Gastrocnemius medialis (tissue), 4 donors: ENCODE results near the gene WSB1. TPM values are rescaled to one million over a fixed set of nuclear protein-coding genes. Genes with fewer than 3 reads are reported as not detected.

Experiments used
- ATAC-seq, 2 donors: fragments of 150-250 bp; one replicate each; pipeline ENCODE4 v1.9.1; 2016
- DNase-seq, 2 donors: peaks; one replicate each; pipeline ENCODE4 v3.0.0-alpha.2; 2019
- H3K27ac ChIP-seq, 4 donors: fragments of 200-600 bp; sonication (generic); 1 replicate in 1 of 4; 2 replicates in 3 of 4; pipeline ENCODE4 v1.5.1; 2016 to 2018; ENCODE audit warnings: mild to moderate bottlenecking in 2 of 4, moderate library complexity in 1 of 4
- H3K27me3 ChIP-seq, 3 donors: fragments of 200-600 bp; sonication (generic) in 2 of 3; 1 replicate in 1 of 3; 2 replicates in 2 of 3; pipeline versions ENCODE4 v1.5.1 to v1.6.0; 2016 to 2019; ENCODE audit warnings: mild to moderate bottlenecking in 1 of 3, moderate library complexity in 1 of 3
- H3K36me3 ChIP-seq, 2 donors: fragments of 200-600 bp; sonication (generic) in 1 of 2; one replicate each; pipeline ENCODE4 v1.5.1; 2017 to 2018
- H3K4me1 ChIP-seq, 2 donors: fragments of 200-600 bp; sonication (generic) in 1 of 2; one replicate each; pipeline ENCODE4 v1.5.1; 2016 to 2017; ENCODE audit warnings: mild to moderate bottlenecking in 2 of 2
- H3K4me3 ChIP-seq, 4 donors: fragments of 200-600 bp; sonication (generic) in 3 of 4; 1 replicate in 1 of 4; 2 replicates in 3 of 4; pipeline ENCODE4 v1.5.1; 2016 to 2019; ENCODE audit warnings: mild to moderate bottlenecking in 2 of 4
- H3K9me3 ChIP-seq, 3 donors: fragments of 200-600 bp; sonication (generic) in 2 of 3; 1 replicate in 1 of 3; 2 replicates in 2 of 3; pipeline ENCODE4 v1.5.1; 2016 to 2019
- CTCF ChIP-seq, 5 experiments: fragments of 450-650 bp in 3 of 5; fragments of 200-600 bp in 2 of 5; sonication (generic) in 2 of 5; IDR thresholded peaks in 4 of 5; conservative IDR thresholded peaks in 1 of 5; 1 replicate in 4 of 5; 2 replicates in 1 of 5; pipeline ENCODE4 v1.5.1; 2016 to 2019; ENCODE audit warnings: antibody characterized with exemption in 5 of 5, mild to moderate bottlenecking in 3 of 5, moderate library complexity in 3 of 5
- POLR2A ChIP-seq, 2 donors: fragments of 450-650 bp; IDR thresholded peaks; one replicate each; pipeline ENCODE4 v1.6.1; 2017; ENCODE audit warnings: antibody characterized with exemption in 2 of 2, mild to moderate bottlenecking in 2 of 2, moderate library complexity in 2 of 2
- in situ Hi-C, 4 donors: fragments of 200-750 bp; cut with MboI; loops; one replicate each; pipeline versions ENCODE4 v1.15.0 to v1.8.0; 2017; ENCODE audit warnings: low sequenced_read_pairs in 4 of 4
- intact Hi-C: fragments of 100-400 bp; cut with DNase I; formaldehyde crosslinking; loops from one replicate; pipeline ENCODE4 v1.15.1; 2023; ENCODE audit warnings: low total_unique reads
- total RNA-seq, 4 donors: library from RNA; depleted of rRNA; stranded (reverse); fragments of >200 nt; gene quantifications; one replicate each; pipeline versions ENCODE4 v1.1.0 to v1.2.3, GENCODE V29; 2016

The WSB1 gene
- total RNA-seq, 4 donors from 2014 or later: 15.8 to 48.1 (median 20.4) TPM

GRCh38 chr17:27313301-27313700 is 19.4 kb downstream of the WSB1 start:
- peaks cover 4 to 63% of the 10 kb centered on the region in 2 donors for H3K36me3 ChIP-seq
- no peak for ATAC-seq
- H3K27me3 ChIP-seq: no peaks in the 10 kb centered on the region
- peaks cover 14 to 25% of the 10 kb centered on the region in 2 donors for H3K4me1 ChIP-seq
- no peak overlapping the region for H3K4me3 ChIP-seq
- intact Hi-C loops: no loop called here
- H3K27ac ChIP-seq: no peak overlapping the region
- in situ Hi-C loops: no loop called here
- TF ChIP-seq POLR2A (IDR thresholded peaks at IDR 0.05): no peak
- no peak for TF ChIP-seq CTCF (IDR thresholded peaks at IDR 0.05 in 4 of 5, conservative IDR thresholded peaks at IDR 0.05 in 1 of 5)
- no peak for DNase-seq
- no peaks in the 10 kb centered on the region for H3K9me3 ChIP-seq

GRCh38 chr17:27315322-27315721 is 21.4 kb downstream of the WSB1 start:
- H3K4me1 ChIP-seq: peaks cover 27 to 38% of the 10 kb centered on the region in 2 donors
- intact Hi-C loops: loop anchor here (2.0 kb wide), 1 partner anchor 21 kb away; the partner anchor contains the start of gene WSB1
- H3K27ac ChIP-seq: peak overlapping the region; percentile 69 to 86 (median 84)

GRCh38 chr17:27315796-27316465 is 22.0 kb downstream of the WSB1 start:
- Histone ChIP-seq H3K4me3 (no peak overlapping the region), H3K4me1 (peaks cover 33 to 41% of the 10 kb centered on the region in 2 donors), H3K27me3 (no peaks in the 10 kb centered on the region), H3K9me3 (no peaks in the 10 kb centered on the region), H3K36me3 (peaks cover 2 to 44% of the 10 kb centered on the region in 2 donors), H3K27ac (peak overlapping the region; percentile 69 to 86 (median 84))
- ATAC-seq: peak; percentile 55 to 74
- TF ChIP-seq CTCF (IDR thresholded peaks at IDR 0.05 in 4 of 5, conservative IDR thresholded peaks at IDR 0.05 in 1 of 5) (no peak), POLR2A (IDR thresholded peaks at IDR 0.05) (no peak)
- DNase-seq: peak; percentile 54 to 82
- in situ Hi-C loops: no loop called here
- intact Hi-C loops: loop anchor here (2.0 kb wide), 1 partner anchor 21 kb away; the partner anchor contains the start of gene WSB1

More at GRCh38 chr17:27315322-27315721, 21.4 kb downstream of the WSB1 start:
- Histone ChIP-seq H3K36me3 (peaks cover 2 to 48% of the 10 kb centered on the region in 2 donors), H3K4me3 (no peak overlapping the region), H3K9me3 (no peaks in the 10 kb centered on the region), H3K27me3 (no peaks in the 10 kb centered on the region)
- ATAC-seq: peak; percentile 40 to 58
- peak; percentile 75 to 82 for DNase-seq
- in situ Hi-C loops: no loop called here
- no peak for TF ChIP-seq CTCF (IDR thresholded peaks at IDR 0.05 in 4 of 5, conservative IDR thresholded peaks at IDR 0.05 in 1 of 5)
- no peak for TF ChIP-seq POLR2A (IDR thresholded peaks at IDR 0.05)

- in situ Hi-C loops: no loop called here
- H3K4me3 ChIP-seq: no peak overlapping the region
- H3K9me3 ChIP-seq: no peaks in the 10 kb centered on the region
- H3K4me1 ChIP-seq: peaks cover 40 to 49% of the 10 kb centered on the region in 2 donors
- DNase-seq: no peak
- no peak overlapping the region for H3K27ac ChIP-seq
- H3K36me3 ChIP-seq: peaks cover 0 to 21% of the 10 kb centered on the region in 2 donors
- no peaks in the 10 kb centered on the region for H3K27me3 ChIP-seq
- intact Hi-C loops: no loop called here
- ATAC-seq: no peak
- TF ChIP-seq CTCF (IDR thresholded peaks at IDR 0.05 in 4 of 5, conservative IDR thresholded peaks at IDR 0.05 in 1 of 5) (no peak), POLR2A (IDR thresholded peaks at IDR 0.05) (no peak)
These were observed 24.3 kb downstream of the WSB1 start for GRCh38 chr17:27318228-27318627.
